HG02885 (cell line): ENCODE results near the gene CTXND1.

Experiments
- ATAC-seq: cut with Tn5 transposase; IDR thresholded peaks from one replicate; pipeline ENCODE4 v1.9.1; 2021; ENCODE audit warnings: mild to moderate bottlenecking; ENCODE audit not compliant: unreplicated experiment, poor library complexity

CTXND1 gene

GRCh38 chr15:80211976-80212375 is 40.0 kb downstream of the CTXND1 start:
- ATAC-seq = no peak

- ATAC-seq = no peak
Observed at GRCh38 chr15:80210611-80211573, 41.1 kb downstream of the CTXND1 start.

GRCh38 chr15:80208758-80209734 is 43.0 kb downstream of the CTXND1 start:
- ATAC-seq = no peak

GRCh38 chr15:80207887-80208286 is 44.1 kb downstream of the CTXND1 start:
- ATAC-seq = no peak

GRCh38 chr15:80204231-80204630 is 47.8 kb downstream of the CTXND1 start:
- no peak for ATAC-seq

- ATAC-seq = no peak
Observed at GRCh38 chr15:80203361-80203885, 48.6 kb downstream of the CTXND1 start.

- ATAC-seq = no peak
Observed at GRCh38 chr15:80202641-80203360, 49.2 kb downstream of the CTXND1 start.

- ATAC-seq = no peak
Observed at GRCh38 chr15:80202016-80202315, 50.0 kb downstream of the CTXND1 start.

GRCh38 chr15:80201256-80202015 is 50.6 kb downstream of the CTXND1 start:
- ATAC-seq = no peak

- ATAC-seq = no peak
Observed at GRCh38 chr15:80199869-80200268, 52.1 kb downstream of the CTXND1 start.

GRCh38 chr15:80199366-80199765 is 52.6 kb downstream of the CTXND1 start:
- ATAC-seq = no peak

GRCh38 chr15:80194914-80195313 is 57.1 kb downstream of the CTXND1 start:
- no peak for ATAC-seq

- ATAC-seq = no peak
Observed at GRCh38 chr15:80194186-80194585, 57.8 kb downstream of the CTXND1 start.

GRCh38 chr15:80191897-80192595 is 60.0 kb downstream of the CTXND1 start:
- no peak for ATAC-seq

GRCh38 chr15:80191198-80191597 is 60.8 kb downstream of the CTXND1 start:
- no peak for ATAC-seq

GRCh38 chr15:80188251-80188650 is 63.8 kb downstream of the CTXND1 start:
- no peak for ATAC-seq

GRCh38 chr15:80186597-80186996 is 65.4 kb downstream of the CTXND1 start:
- ATAC-seq = no peak

- ATAC-seq = no peak
Observed at GRCh38 chr15:80186066-80186465, 65.9 kb downstream of the CTXND1 start.

GRCh38 chr15:80185152-80185551 is 66.9 kb downstream of the CTXND1 start:
- ATAC-seq = no peak
